Retinal pigment epithelial cell (primary cell): ENCODE results near the gene FSTL4.

ENCODE experiments used
- DNase-seq: peaks from one replicate; pipeline ENCODE4 v3.0.0-alpha.2; 2010; ENCODE audit warnings: low read depth
- H3K4me3 ChIP-seq: 2 replicates; pipeline ENCODE4 v1.5.1; 2011; ENCODE audit warnings: mild to moderate bottlenecking, low read length, control low read depth, moderate library complexity
- CTCF ChIP-seq: conservative IDR thresholded peaks from 2 replicates; pipeline ENCODE4 v1.5.1; 2011; ENCODE audit warnings: low read depth, low read length, control low read depth, inconsistent platforms

The FSTL4 gene

GRCh38 chr5:133454442-133454841 lies 157.9 kb downstream of the FSTL4 start:
- TF ChIP-seq CTCF = no peak
- no peak overlapping the region for H3K4me3 ChIP-seq

GRCh38 chr5:133453831-133454230 lies 158.5 kb downstream of the FSTL4 start:
- DNase-seq = no peak
- no peak overlapping the region for H3K4me3 ChIP-seq

More at GRCh38 chr5:133454442-133454841, 157.9 kb downstream of the FSTL4 start:
- no peak for DNase-seq

GRCh38 chr5:133453084-133453780 lies 159.1 kb downstream of the FSTL4 start:
- no peak for DNase-seq
- no peak for TF ChIP-seq CTCF
- H3K4me3 ChIP-seq = no peak overlapping the region

More at GRCh38 chr5:133453831-133454230, 158.5 kb downstream of the FSTL4 start:
- no peak for TF ChIP-seq CTCF

GRCh38 chr5:133451926-133452325 lies 160.4 kb downstream of the FSTL4 start:
- no peak overlapping the region for H3K4me3 ChIP-seq
- no peak for DNase-seq
- no peak for TF ChIP-seq CTCF

DNA sequence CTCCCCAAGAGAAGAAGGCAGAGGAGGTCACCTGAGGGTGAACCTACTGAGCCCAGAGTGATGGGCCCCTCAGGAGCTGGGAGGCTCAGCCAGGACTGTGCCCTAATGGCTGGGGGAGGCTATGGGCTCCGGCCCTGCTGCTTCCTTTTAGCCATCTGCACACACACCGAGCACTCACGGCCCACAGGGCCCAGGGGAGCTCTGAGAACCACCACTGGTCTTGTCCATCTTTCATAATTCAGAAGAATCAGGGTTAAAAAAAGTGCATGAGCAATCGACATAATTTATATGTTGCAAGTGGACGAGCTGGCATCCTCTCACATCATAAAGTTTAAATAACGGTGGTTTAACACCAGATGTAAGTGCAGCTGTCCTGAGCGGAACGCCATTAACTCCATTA lies 162.1 kb downstream of the FSTL4 start:
- TF ChIP-seq CTCF = no peak
- no peak overlapping the region for H3K4me3 ChIP-seq

GRCh38 chr5:133449181-133449580 lies 163.2 kb downstream of the FSTL4 start:
- H3K4me3 ChIP-seq = no peak overlapping the region
- no peak for TF ChIP-seq CTCF
- DNase-seq = no peak

More for the DNA sequence above, 162.1 kb downstream of the FSTL4 start:
- no peak for DNase-seq

DNA sequence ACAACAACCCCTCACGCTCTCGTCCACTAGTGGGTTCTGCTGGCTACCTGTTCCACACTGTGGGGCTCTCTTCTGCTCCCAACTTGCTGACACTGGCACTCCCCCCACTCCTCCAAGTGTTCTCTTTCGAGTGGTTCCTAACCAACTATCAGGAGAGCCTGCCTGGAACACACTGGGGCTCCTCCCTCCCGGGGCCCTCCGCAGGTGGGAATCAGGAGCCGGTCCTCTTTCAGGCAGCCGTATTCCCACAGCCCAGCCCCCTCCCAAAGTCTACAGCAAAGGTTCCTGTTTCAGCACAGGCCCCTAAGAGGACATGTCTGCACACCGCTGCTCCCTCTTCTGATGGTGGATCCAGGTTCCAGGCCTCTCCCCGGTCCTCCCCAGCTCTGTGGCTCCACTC lies 165.9 kb downstream of the FSTL4 start:
- no peak for TF ChIP-seq CTCF
- no peak for DNase-seq

More for the DNA sequence above, 165.9 kb downstream of the FSTL4 start:
- no peak overlapping the region for H3K4me3 ChIP-seq
